Mucosa of stomach (tissue), 1 donor: ENCODE results near the gene HPRT1.

ENCODE experiments used
- H3K27me3 ChIP-seq: one replicate; pipeline ENCODE4 v1.7.0; 2013; ENCODE audit warnings: mild to moderate bottlenecking, low read length; ENCODE audit not compliant: control insufficient read depth, insufficient read depth
- H3K36me3 ChIP-seq: one replicate; pipeline ENCODE4 v1.7.0; 2013; ENCODE audit warnings: low read length; ENCODE audit not compliant: control insufficient read depth, insufficient read depth
- H3K4me1 ChIP-seq: one replicate; pipeline ENCODE4 v1.7.0; 2013; ENCODE audit warnings: mild to moderate bottlenecking, low read length; ENCODE audit not compliant: control insufficient read depth, insufficient read depth
- H3K4me3 ChIP-seq: one replicate; pipeline ENCODE4 v1.7.0; 2013; ENCODE audit warnings: low read length
- H3K9ac ChIP-seq: one replicate; pipeline ENCODE4 v1.7.0; 2013; ENCODE audit warnings: mild to moderate bottlenecking, low read length, moderate library complexity
- H3K9me3 ChIP-seq: one replicate; pipeline ENCODE4 v1.7.0; 2013; ENCODE audit warnings: mild to moderate bottlenecking, low read length, moderate library complexity; ENCODE audit not compliant: control insufficient read depth
- donor health status: Pancreatic carcinoma.

The HPRT1 gene

DNA sequence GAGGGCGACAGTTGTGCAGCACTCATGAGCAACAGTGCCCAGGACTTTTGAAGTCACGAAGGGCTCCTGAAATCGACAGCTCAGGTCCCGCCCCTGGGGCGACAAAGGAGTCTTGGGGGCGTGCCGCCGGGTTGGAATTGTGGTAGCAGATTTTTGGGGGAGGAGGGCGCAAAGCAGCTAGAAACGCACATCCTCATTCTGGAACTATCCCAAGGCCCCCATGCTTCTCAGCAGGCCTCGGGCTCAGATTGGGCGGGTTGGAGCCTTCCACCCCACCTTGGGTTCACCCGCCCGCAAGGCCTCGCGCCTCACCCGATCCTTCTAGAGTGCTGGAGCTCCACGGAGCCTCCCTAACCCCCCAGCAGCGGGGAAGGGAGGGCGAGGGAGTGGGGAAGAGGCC lies 85.5 kb downstream of the HPRT1 start:
- H3K4me3 ChIP-seq, result no peak overlapping the region
- peaks cover 63% of the 10 kb centered on the region for H3K27me3 ChIP-seq

DNA sequence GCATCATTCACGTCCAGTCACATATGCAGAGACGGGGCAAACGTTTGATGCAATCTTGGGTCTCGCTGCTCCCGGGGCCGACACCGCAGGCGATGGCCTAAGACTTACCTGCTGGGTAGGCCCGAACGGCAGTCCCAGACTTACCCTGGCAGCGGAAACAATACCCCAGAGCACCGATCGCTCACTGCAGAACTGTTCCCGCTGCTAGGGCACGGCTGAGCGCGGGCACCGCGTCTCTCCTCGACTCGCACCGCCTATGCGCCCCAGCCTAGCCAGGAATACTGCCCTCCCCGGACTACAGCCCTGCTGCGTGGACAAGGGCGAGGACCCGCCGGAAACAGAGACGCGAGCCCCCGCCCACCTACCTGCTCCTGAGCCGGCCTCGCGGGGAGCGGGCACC lies 86.2 kb downstream of the HPRT1 start:
- Histone ChIP-seq H3K9ac (no peak overlapping the region), H3K4me1 (peaks cover 6% of the 10 kb centered on the region), H3K4me3 (no peak overlapping the region), H3K36me3 (no peaks in the 10 kb centered on the region), H3K27me3 (peaks cover 69% of the 10 kb centered on the region), H3K9me3 (no peaks in the 10 kb centered on the region)

More for the DNA sequence above, 85.5 kb downstream of the HPRT1 start:
- peaks cover 6% of the 10 kb centered on the region for H3K4me1 ChIP-seq
- no peaks in the 10 kb centered on the region for H3K9me3 ChIP-seq
- H3K36me3 ChIP-seq, result no peaks in the 10 kb centered on the region
- no peak overlapping the region for H3K9ac ChIP-seq

- no peaks in the 10 kb centered on the region for H3K36me3 ChIP-seq
- no peaks in the 10 kb centered on the region for H3K9me3 ChIP-seq
- no peak overlapping the region for H3K9ac ChIP-seq
- no peak overlapping the region for H3K4me3 ChIP-seq
- peaks cover 6% of the 10 kb centered on the region for H3K4me1 ChIP-seq
- H3K27me3 ChIP-seq, result peaks cover 78% of the 10 kb centered on the region
Measured at GRCh38 chrX:134547047-134547679, 87.2 kb downstream of the HPRT1 start.

- Histone ChIP-seq H3K9me3 (no peaks in the 10 kb centered on the region), H3K4me1 (peaks cover 6% of the 10 kb centered on the region), H3K27me3 (peaks cover 82% of the 10 kb centered on the region), H3K36me3 (no peaks in the 10 kb centered on the region), H3K4me3 (no peak overlapping the region), H3K9ac (no peak overlapping the region)
Measured at GRCh38 chrX:134548257-134549201, 88.6 kb downstream of the HPRT1 start.
